Neural cell (in vitro differentiated cells): ENCODE results near the gene RGS3. TPM values are rescaled to one million over a fixed set of nuclear protein-coding genes. Genes with fewer than 3 reads are reported as not detected.

Experiments
- H2AFZ ChIP-seq: fragments of 200-600, 300-800 bp; sonication (generic), shearing (Covaris generic); 2 replicates; pipeline ENCODE4 v1.6.0; 2014; ENCODE audit warnings: low read depth, mild to moderate bottlenecking, antibody characterized with exemption, low read length, moderate library complexity
- H3F3A ChIP-seq: fragments of 200-600 bp; shearing (Covaris generic); 2 replicates; pipeline ENCODE4 v1.6.1; 2016; ENCODE audit warnings: mild to moderate bottlenecking, moderate library complexity, mixed read lengths, antibody characterized with exemption, low read length; ENCODE audit not compliant: insufficient read depth, poor library complexity, severe bottlenecking
- H3K27ac ChIP-seq: fragments of 200-600, 300-800 bp; sonication (generic), shearing (Covaris generic); 2 replicates; pipeline ENCODE4 v1.5.1; 2014; ENCODE audit warnings: mild to moderate bottlenecking, low read length, moderate library complexity
- H3K27me3 ChIP-seq: fragments of 300-800, 200-600 bp; sonication (generic), shearing (Covaris generic); 2 replicates; pipeline ENCODE4 v1.6.0; 2014; ENCODE audit warnings: mild to moderate bottlenecking, low read depth, low read length, moderate library complexity; ENCODE audit not compliant: insufficient read depth
- H3K36me3 ChIP-seq: fragments of 300-800, 200-600 bp; sonication (generic), shearing (Covaris generic); 2 replicates; pipeline ENCODE4 v1.5.1; 2014; ENCODE audit warnings: mild to moderate bottlenecking, antibody characterized with exemption, low read length, moderate library complexity; ENCODE audit not compliant: insufficient read depth
- H3K4me2 ChIP-seq: fragments of 300-800, 200-600 bp; sonication (generic), shearing (Covaris generic); 2 replicates; pipeline ENCODE4 v1.6.0; 2014; ENCODE audit warnings: mild to moderate bottlenecking, low read length
- H3K4me3 ChIP-seq: fragments of 300-800, 200-600 bp; sonication (generic), shearing (Covaris generic); 2 replicates; pipeline ENCODE4 v1.5.1; 2014; ENCODE audit warnings: mild to moderate bottlenecking, low read length, moderate library complexity
- H3K79me2 ChIP-seq: fragments of 200-600 bp; shearing (Covaris generic); replicated peaks from 2 replicates; pipeline ENCODE4 v1.6.0; 2014; ENCODE audit warnings: mild to moderate bottlenecking, low read length, moderate library complexity; ENCODE audit not compliant: insufficient read depth
- H3K9ac ChIP-seq: fragments of 300-800, 200-600 bp; sonication (generic), shearing (Covaris generic); 2 replicates; pipeline ENCODE4 v1.6.1; 2016; ENCODE audit warnings: mild to moderate bottlenecking, low read length, mixed read lengths
- H3K9me2 ChIP-seq: fragments of 200-600 bp; shearing (Covaris generic); 2 replicates; pipeline ENCODE4 v1.6.1; 2016; ENCODE audit warnings: mild to moderate bottlenecking, low read length, mixed read lengths; ENCODE audit not compliant: insufficient read depth
- H3K9me3 ChIP-seq: fragments of 200-600, 300-800 bp; sonication (generic), shearing (Covaris generic); 2 replicates; pipeline ENCODE4 v1.6.1; 2016; ENCODE audit warnings: mild to moderate bottlenecking, mixed run types, low read length, moderate library complexity, mixed read lengths
- H4K20me1 ChIP-seq: fragments of 200-600 bp; shearing (Covaris generic); 2 replicates; pipeline ENCODE4 v1.6.1; 2016; ENCODE audit warnings: mild to moderate bottlenecking, mixed run types; ENCODE audit not compliant: insufficient read depth
- EP300 ChIP-seq: fragments of 450-650 bp; conservative IDR thresholded peaks from 2 replicates; pipeline ENCODE4 v1.6.1; 2014; ENCODE audit warnings: antibody characterized with exemption, mild to moderate bottlenecking, moderate library complexity; ENCODE audit not compliant: poor library complexity, severe bottlenecking
- EZH2 ChIP-seq: fragments of 200-600, 300-800 bp; shearing (Covaris generic), sonication (generic); IDR thresholded peaks from 2 replicates; pipeline ENCODE4 v1.6.1; 2014; ENCODE audit warnings: antibody characterized with exemption, low read length, borderline replicate concordance, mild to moderate bottlenecking; ENCODE audit not compliant: insufficient read depth, poor library complexity, severe bottlenecking
- MXI1 ChIP-seq: fragments of 450-650 bp; conservative IDR thresholded peaks from 2 replicates; pipeline ENCODE4 v1.6.1; 2014; ENCODE audit warnings: antibody characterized with exemption, mild to moderate bottlenecking; ENCODE audit not compliant: poor library complexity, severe bottlenecking
- POLR2AphosphoS5 ChIP-seq: IDR thresholded peaks from 2 replicates; pipeline ENCODE4 v1.6.1; 2012
- RAD21 ChIP-seq: fragments of 450-650 bp; conservative IDR thresholded peaks from 2 replicates; pipeline ENCODE4 v1.6.1; 2014; ENCODE audit warnings: antibody characterized with exemption, mild to moderate bottlenecking, moderate library complexity
- SMC3 ChIP-seq: fragments of 450-650 bp; conservative IDR thresholded peaks from 2 replicates; pipeline ENCODE4 v1.6.1; 2014; ENCODE audit warnings: antibody characterized with exemption, mild to moderate bottlenecking, moderate library complexity; ENCODE audit not compliant: poor library complexity
- TAF1 ChIP-seq: IDR thresholded peaks from 2 replicates; pipeline ENCODE4 v1.6.1; 2012; ENCODE audit warnings: low read depth
- polyA plus RNA-seq: library from polyadenylated mRNA; depleted of rRNA; stranded (reverse); fragments of >200 nt; gene quantifications from 2 replicates; pipeline ENCODE4 v1.2.3, GENCODE V29; 2014
- TF ChIP-seq, protein P1 (sequence below): fragments of 450-650 bp; IDR thresholded peaks from 2 replicates; pipeline ENCODE4 v1.5.1; 2014; ENCODE audit warnings: antibody characterized with exemption, mild to moderate bottlenecking, moderate library complexity; ENCODE audit not compliant: poor library complexity, severe bottlenecking
- TF ChIP-seq, protein P2 (sequence below): IDR thresholded peaks from 2 replicates; pipeline ENCODE4 v1.6.1; 2012; ENCODE audit warnings: borderline replicate concordance

RGS3 gene
- polyA plus RNA-seq, 1 donor from 2014 or later: 25.3 TPM

DNA sequence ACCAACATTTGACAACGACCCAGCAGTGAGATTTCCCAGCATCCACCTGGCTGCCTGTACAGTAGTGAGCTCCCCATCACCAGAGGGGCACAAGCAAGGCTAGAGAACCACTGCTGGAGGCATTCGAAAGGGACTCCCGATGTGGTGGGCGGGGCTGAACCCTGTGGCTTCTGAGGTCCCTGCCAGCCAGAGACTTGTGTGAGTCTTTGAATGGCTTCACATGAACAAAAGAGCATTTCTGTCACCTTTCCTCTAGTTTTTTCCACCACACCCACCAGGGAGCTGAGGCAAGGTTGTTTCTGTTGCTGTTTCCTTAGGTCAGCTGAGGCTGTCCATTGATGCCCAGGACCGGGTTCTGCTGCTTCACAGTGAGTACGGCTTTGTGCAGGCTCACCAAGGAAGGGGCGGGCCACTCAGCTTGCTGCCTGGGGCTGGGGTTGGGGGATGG is 15.7 kb downstream of the RGS3 start:
- H3K4me3 ChIP-seq: no peak overlapping the region
- no peaks in the 10 kb centered on the region for H3K9me3 ChIP-seq
- no peak overlapping the region for H3K27ac ChIP-seq
- H3K36me3 ChIP-seq: no peaks in the 10 kb centered on the region
- H3K9ac ChIP-seq: no peak overlapping the region
- H2AFZ ChIP-seq: no peak overlapping the region
- no peaks in the 10 kb centered on the region for H3F3A ChIP-seq
- no peak overlapping the region for H3K4me2 ChIP-seq
- no peaks in the 10 kb centered on the region for H3K79me2 ChIP-seq
- no peak for TF ChIP-seq EZH2
- TF ChIP-seq SMC3: no peak
- TF ChIP-seq POLR2AphosphoS5: no peak
- TF ChIP-seq, protein P1, sequence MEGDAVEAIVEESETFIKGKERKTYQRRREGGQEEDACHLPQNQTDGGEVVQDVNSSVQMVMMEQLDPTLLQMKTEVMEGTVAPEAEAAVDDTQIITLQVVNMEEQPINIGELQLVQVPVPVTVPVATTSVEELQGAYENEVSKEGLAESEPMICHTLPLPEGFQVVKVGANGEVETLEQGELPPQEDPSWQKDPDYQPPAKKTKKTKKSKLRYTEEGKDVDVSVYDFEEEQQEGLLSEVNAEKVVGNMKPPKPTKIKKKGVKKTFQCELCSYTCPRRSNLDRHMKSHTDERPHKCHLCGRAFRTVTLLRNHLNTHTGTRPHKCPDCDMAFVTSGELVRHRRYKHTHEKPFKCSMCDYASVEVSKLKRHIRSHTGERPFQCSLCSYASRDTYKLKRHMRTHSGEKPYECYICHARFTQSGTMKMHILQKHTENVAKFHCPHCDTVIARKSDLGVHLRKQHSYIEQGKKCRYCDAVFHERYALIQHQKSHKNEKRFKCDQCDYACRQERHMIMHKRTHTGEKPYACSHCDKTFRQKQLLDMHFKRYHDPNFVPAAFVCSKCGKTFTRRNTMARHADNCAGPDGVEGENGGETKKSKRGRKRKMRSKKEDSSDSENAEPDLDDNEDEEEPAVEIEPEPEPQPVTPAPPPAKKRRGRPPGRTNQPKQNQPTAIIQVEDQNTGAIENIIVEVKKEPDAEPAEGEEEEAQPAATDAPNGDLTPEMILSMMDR: no peak
- TF ChIP-seq MXI1: no peak
- TF ChIP-seq TAF1: no peak
- no peak for TF ChIP-seq RAD21
- TF ChIP-seq, protein P2, sequence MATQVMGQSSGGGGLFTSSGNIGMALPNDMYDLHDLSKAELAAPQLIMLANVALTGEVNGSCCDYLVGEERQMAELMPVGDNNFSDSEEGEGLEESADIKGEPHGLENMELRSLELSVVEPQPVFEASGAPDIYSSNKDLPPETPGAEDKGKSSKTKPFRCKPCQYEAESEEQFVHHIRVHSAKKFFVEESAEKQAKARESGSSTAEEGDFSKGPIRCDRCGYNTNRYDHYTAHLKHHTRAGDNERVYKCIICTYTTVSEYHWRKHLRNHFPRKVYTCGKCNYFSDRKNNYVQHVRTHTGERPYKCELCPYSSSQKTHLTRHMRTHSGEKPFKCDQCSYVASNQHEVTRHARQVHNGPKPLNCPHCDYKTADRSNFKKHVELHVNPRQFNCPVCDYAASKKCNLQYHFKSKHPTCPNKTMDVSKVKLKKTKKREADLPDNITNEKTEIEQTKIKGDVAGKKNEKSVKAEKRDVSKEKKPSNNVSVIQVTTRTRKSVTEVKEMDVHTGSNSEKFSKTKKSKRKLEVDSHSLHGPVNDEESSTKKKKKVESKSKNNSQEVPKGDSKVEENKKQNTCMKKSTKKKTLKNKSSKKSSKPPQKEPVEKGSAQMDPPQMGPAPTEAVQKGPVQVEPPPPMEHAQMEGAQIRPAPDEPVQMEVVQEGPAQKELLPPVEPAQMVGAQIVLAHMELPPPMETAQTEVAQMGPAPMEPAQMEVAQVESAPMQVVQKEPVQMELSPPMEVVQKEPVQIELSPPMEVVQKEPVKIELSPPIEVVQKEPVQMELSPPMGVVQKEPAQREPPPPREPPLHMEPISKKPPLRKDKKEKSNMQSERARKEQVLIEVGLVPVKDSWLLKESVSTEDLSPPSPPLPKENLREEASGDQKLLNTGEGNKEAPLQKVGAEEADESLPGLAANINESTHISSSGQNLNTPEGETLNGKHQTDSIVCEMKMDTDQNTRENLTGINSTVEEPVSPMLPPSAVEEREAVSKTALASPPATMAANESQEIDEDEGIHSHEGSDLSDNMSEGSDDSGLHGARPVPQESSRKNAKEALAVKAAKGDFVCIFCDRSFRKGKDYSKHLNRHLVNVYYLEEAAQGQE: no peak
- TF ChIP-seq EP300: no peak
- no peaks in the 10 kb centered on the region for H4K20me1 ChIP-seq
- no peaks in the 10 kb centered on the region for H3K27me3 ChIP-seq
- no peaks in the 10 kb centered on the region for H3K9me2 ChIP-seq

DNA sequence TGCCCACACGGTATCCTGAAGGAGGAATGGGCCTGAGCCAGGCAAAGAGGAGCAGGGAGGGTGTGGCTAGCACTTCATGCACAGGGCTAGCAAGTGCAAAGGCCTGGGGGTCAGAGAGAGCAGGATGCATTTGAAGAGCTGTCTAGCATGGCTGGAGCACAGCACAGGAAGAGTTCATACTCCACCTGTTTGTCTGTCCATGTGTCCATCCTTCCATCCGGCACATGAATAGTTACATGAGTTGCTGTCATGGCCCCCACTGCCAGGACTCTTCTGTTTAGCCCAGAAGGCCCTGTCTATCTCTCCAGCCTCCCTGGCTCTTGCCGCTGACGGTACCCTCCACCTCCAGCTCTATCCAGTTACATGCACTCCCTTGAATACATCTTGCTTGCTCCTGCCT is 17.1 kb downstream of the RGS3 start:
- Histone ChIP-seq H3K4me3 (no peak overlapping the region), H3K36me3 (no peaks in the 10 kb centered on the region), H3F3A (no peaks in the 10 kb centered on the region), H2AFZ (no peak overlapping the region), H3K27ac (no peak overlapping the region), H3K27me3 (no peaks in the 10 kb centered on the region), H3K4me2 (no peak overlapping the region), H3K9ac (no peak overlapping the region), H3K9me2 (no peaks in the 10 kb centered on the region), H3K9me3 (no peaks in the 10 kb centered on the region), H4K20me1 (no peaks in the 10 kb centered on the region), H3K79me2 (no peaks in the 10 kb centered on the region)
- no peak for TF ChIP-seq POLR2AphosphoS5
